ENCODE measurements around the gene PITPNM3.

The PITPNM3 gene

GRCh38 chr17:6525141-6525540 lies 31.2 kb downstream of the PITPNM3 start:
- no peak for DNase-seq

DNA sequence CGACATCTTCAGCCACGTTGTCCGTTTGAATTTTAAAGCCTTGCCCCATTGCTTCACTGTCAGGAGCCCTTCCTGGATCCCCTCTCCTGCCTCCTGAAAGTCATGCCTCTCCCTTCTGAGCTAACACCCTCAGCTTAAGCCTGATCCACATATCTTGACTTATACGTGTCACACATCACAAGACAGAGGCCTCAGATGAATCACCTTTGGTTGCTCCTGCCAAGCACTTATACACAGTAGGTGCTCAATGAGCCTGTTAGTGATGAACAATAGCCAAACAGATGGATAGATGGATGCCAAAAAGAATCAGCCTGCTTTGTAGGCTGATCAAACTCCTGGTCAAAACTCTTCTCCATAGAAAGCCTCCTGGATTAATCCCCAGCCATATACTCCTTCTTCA lies 31.8 kb downstream of the PITPNM3 start:
- no peak for DNase-seq

GRCh38 chr17:6523809-6524355 lies 32.5 kb downstream of the PITPNM3 start:
- no peak for DNase-seq

DNA sequence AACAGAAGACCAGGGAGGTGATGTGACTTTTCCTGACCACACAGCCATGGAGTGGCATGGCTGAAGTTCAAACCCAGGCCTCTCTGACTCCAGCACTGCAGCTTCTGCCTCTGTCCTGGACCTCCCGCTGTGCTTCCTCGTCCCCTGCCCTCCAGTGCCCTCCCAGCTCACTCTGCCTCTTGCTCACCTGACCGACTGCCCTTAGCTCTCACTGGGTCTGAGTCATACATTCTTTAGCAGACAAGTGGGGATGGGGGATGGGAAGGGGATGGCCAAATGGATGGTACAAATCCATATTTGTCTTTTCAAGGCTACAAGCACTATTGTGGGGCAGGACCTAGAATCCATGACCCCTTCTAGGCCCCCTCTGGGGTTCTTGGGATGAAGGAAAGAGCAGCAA lies 33.0 kb downstream of the PITPNM3 start:
- DNase-seq: no peak

- DNase-seq: no peak
Observed at GRCh38 chr17:6521586-6521985, 34.8 kb downstream of the PITPNM3 start.

DNA sequence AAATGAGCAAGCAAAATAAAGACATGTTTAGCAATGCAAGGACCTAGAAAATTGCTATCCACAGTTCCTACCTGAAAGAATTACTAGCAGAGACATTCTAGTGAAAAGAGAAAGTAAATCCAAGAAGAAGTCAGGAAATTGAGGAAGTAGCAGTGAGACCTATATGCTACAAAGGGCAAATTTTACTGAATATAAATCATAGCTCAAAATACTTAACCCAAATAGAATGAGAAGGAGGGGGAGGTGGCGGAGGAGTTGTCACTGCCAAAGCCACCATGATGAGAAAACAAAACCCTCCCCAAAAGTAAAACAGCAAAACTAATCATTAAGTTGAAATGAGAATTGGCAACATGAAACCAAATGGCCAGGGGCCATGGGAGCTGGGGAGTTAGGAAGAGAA lies 39.3 kb downstream of the PITPNM3 start:
- DNase-seq: no peak

- no peak for DNase-seq
Observed at GRCh38 chr17:6514371-6514770, 42.0 kb downstream of the PITPNM3 start.

DNA sequence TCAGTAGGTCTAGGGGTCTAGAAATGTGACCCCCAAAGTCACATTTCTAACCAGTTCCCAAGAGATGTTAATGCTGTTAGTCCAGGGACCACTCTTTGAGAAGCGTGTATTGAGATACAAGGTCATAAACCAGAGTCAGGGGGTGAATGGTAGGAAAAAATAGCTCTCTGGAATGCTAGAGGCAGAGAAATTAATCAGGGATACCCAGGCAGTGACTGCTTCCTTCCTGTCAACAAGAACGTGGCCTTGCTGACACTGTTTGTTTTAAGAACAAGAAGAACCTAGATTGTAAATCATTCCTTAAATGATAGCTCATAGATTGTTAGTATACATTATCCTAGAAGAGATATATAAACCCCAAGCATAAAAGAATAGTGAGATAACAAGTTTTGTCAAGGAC lies 43.8 kb downstream of the PITPNM3 start:
- no peak for DNase-seq

- no peak for DNase-seq
Observed at GRCh38 chr17:6510321-6510977, 45.9 kb downstream of the PITPNM3 start.

GRCh38 chr17:6509921-6510320 lies 46.4 kb downstream of the PITPNM3 start:
- DNase-seq: no peak

DNA sequence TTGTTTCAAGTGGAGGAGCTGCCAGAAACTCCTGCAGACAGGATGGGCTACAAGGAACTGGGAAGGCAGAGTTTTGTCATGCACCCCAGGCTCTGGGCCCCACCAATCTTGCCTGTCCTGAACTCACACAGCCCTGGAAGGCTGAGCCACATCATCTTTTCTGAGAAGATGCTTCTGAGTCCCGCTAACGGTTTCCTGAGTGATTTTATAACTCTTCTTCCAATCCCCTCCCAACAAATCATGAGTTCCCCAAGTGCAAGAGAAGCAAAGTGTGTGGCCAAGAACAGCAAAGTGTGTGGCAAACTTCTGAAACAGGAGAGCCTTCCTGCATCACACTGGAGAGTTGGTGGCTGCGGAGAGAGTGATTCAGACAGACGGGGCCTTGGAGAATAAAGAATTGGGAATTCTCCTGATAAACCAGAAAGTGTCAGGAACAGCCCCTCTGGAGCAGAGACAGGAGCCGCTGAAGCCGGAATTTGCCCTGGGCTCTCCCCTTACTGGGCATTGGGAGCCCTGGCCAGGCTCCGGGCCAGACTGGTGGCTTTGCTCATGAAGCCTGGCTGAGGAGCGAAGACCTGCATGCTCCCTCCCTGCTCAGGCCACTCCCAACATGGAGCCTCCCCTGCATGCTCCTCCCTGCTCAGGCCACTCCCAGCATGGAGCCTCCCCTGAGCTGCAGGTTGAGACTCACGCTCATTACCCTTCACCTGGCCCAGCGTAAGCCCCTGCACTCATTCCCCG lies 47.2 kb downstream of the PITPNM3 start:
- no peak for DNase-seq

DNA sequence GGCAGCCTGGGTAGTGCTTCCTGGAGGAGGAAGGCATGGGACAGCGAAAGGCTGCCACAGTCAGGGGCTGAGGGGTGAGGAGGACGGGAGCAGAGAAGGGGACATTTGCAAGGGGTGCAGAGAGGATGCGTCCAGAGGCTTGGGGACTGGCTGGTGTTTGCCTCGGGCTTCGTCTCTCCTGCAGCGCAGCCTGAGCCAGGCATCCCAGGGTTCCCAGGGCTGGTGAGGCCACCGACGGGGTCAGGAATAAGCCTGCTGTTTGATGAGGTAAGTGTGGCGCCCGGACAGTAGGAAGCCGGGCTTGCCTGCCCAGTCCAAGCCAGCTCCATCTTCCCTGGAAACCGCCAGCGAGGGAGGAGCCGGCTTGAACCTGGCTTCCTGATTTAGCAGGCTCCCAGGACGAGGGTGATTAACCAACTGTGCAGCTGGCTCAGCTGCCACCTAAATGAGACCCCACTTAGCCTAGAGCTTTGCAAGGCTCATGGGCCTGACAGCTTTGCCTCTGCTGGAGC lies 47.8 kb downstream of the PITPNM3 start:
- no peak for DNase-seq

DNA sequence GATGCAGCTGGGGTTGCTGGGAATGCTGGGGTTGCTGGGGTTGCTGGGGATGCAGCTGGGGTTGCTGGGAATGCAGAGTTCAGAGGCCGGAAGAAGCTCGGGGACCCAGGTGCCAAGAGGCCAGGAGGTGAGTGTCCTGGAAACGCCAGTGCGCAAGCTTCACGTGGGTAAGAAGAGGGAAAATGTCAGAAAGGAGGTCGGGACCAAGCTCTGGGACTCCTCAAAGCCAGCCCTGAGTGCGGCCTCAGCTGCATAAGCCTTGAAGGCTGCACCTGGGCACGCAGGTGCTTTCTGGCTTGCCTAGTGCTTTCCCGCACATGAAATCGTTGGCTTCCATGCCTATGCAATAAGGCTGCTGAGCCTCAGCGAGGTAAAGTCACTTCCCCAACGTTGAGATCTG lies 48.3 kb downstream of the PITPNM3 start:
- DNase-seq: no peak

DNA sequence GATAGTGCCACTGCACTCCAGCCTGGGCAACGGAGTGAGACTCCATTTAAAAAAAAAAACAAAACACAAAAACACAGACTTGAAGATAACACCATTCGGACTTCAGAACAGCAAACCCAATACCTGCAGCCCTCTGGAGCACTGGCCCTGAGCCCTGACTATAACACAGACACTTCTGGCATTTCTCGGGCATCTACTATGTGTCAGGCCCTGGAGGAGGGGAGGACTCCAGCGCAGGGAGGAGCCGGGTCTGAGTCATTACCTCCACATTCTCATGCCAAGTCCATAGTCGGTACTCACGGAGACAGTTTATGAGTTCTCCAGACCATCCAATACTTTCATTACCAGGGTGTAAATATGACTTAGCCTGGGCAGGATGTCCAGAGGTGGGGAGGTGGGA lies 48.8 kb downstream of the PITPNM3 start:
- no peak for DNase-seq

DNA sequence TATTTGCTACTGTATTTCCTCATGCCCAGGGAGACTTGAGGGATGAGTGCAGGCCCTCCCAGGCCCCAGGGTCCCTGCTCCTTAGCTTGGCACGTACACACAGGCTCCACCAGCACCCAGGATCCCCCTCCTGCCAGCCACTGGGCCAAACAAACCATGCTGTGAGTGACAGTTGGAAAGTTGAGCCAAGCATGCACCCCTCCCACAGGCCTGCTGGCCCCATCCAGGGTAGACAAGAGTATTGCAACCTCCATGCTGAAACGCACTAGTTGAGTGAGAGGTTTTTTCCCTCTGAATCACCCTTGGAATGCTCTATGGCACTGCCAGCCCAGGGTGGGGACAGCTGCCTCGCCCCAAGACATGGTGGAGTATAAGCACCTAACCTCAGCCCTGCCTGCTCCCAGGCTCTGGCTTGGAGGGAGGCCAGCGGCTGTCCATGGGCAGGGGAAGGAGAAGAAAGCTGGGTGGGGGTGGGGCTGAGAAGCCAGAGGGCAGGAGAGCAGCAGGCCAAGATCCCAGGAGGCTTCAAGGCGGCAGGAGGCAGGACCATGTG lies 49.6 kb downstream of the PITPNM3 start:
- no peak for DNase-seq

- no peak for DNase-seq
Observed at GRCh38 chr17:6505425-6506142, 50.8 kb downstream of the PITPNM3 start.

GRCh38 chr17:6503641-6504195 lies 52.6 kb downstream of the PITPNM3 start:
- DNase-seq: no peak

- no peak for DNase-seq
Observed at GRCh38 chr17:6502871-6503509, 53.4 kb downstream of the PITPNM3 start.

DNA sequence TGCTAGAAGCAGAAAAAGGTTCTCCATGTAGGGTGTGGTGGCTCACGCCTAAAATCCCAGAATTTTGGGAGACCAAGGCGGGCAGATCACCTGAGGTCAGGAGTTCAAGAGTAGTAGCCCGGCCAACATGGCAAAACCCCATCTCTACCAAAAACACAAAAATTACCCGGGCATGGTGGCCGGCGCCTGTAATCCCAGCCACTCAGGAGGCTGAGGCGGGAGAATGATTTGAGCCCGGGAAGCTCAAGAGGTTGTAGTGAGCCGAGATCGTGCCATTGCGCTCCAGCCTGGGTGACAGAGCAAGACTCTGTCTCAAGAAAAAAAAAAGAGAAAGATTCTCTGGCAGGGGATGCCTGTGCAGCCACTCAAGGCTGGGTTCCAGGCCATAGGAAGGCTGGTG lies 54.2 kb downstream of the PITPNM3 start:
- DNase-seq: no peak

DNA sequence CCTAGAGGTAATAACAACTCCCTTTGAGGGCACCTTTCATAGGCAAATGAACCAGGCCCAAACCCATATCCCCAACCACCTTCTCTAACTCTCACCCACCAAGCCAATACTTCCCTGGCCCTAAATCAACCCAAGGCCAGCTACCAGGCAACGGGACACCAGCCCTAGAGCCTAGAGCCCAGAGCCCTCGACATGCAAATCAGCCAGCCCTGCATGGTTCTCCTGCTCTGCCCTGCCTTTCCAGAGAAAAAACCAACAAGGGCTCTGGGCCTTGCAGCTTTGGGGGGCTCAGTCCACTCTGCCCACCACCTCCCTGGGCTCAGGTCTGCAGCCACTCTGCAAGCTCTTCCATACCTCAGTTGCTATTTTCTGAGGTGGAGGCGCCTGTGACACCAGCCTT lies 55.0 kb downstream of the PITPNM3 start:
- no peak for DNase-seq

DNA sequence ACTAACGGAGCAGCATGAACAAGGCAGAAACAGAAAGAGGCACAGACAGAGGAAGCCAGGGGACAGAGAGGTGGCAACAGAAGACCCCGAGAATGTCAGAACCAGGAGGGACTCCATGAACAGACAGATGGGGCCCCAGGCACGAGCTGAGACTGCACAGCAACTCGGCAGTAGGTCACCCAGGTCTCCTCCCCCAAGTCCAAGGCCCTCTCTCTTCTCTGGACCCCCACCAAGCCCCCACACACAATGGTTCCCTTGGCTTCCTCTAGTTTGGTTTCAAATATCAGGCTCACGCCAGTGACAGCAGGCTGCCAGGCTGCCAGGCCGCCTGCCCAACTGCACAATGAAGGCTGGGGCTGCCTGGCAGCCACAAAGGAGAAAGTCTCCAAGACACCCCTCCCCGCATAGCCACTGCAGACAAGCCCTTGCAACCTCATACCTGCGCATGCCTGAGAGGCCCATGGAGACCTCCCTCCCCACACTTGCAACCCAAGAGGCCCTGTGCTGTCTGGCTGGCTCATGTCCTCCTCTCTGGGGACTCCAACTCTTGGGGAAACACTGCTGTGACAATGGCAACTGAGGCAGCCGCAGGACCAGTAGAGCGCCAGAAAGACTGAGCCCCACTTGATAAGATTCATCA lies 57.3 kb downstream of the PITPNM3 start:
- DNase-seq: no peak
